ENCODE results near the gene LRRC53.

- no peak for TF ChIP-seq RFX5 (IDR thresholded peaks at IDR 0.05; ENCODE audit: borderline replicate concordance, low read depth, low read length)
- no peak for TF ChIP-seq CTCF (IDR thresholded peaks at IDR 0.05; ENCODE audit: control extremely low read depth in 1 of 3, insufficient read depth in 1 of 3, low read depth in 1 of 3, low read length in 3 of 3)
- TF ChIP-seq JUND (IDR thresholded peaks at IDR 0.05; ENCODE audit: low read length): no peak
- no peak for TF ChIP-seq EZH2 (IDR thresholded peaks at IDR 0.05; ENCODE audit: low read depth, low read length, severe bottlenecking)
- TF ChIP-seq CHD7 (IDR thresholded peaks at IDR 0.05; ENCODE audit: insufficient replicate concordance, low read length): no peak
- no peak for TF ChIP-seq POLR2A (IDR thresholded peaks at IDR 0.05; ENCODE audit: control extremely low read depth in 1 of 2, low read depth in 2 of 2, low read length in 2 of 2)
These were observed 76.3 kb downstream of the LRRC53 start for GRCh38 chr1:74436078-74436477.

Measured in H1 (cell line).